Testis (tissue), 2 donors: ENCODE data around the gene CAMTA1.

ENCODE experiments used
- POLR2A ChIP-seq: fragments of 450-650 bp; IDR thresholded peaks from one replicate; pipeline ENCODE4 v1.6.1; 2017; ENCODE audit warnings: antibody characterized with exemption, mild to moderate bottlenecking, moderate library complexity
- TF ChIP-seq, protein P1 (sequence below), 3 experiments: fragments of 450-650 bp in 2 of 3; fragments of 200-600 bp in 1 of 3; sonication (generic) in 1 of 3; IDR thresholded peaks; one replicate each; pipeline ENCODE4 v1.5.1; 2016 to 2019; ENCODE audit warnings: antibody characterized with exemption in 3 of 3, mild to moderate bottlenecking in 2 of 3, moderate library complexity in 1 of 3

DNA sequence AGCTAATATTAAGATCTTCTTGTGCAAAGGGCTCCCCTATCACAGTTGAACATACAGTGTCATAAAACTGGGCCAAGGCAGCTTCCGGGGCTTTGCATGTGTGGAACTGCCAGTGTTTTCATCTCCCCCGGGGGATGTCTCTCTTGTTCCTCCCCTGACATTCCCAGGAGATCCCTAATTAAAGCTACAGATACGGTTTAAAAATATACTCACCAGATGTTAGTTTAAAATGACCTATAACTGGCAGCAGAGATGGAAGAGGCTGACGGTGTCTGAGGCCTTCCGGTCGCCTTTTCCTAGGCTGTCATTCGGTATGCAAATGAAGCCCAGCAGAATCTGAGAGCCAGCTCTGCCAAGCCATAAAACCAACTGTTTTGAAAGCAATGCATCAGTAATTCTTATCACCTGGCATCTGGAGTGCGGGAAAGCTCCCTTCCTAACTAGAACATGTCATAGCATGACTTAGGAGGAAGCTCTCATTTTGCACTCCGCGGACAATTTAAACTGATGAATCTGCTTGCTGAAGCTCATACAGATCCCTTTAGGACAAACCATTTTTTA lies 549.3 kb downstream of the CAMTA1 start:
- TF ChIP-seq, protein P1, sequence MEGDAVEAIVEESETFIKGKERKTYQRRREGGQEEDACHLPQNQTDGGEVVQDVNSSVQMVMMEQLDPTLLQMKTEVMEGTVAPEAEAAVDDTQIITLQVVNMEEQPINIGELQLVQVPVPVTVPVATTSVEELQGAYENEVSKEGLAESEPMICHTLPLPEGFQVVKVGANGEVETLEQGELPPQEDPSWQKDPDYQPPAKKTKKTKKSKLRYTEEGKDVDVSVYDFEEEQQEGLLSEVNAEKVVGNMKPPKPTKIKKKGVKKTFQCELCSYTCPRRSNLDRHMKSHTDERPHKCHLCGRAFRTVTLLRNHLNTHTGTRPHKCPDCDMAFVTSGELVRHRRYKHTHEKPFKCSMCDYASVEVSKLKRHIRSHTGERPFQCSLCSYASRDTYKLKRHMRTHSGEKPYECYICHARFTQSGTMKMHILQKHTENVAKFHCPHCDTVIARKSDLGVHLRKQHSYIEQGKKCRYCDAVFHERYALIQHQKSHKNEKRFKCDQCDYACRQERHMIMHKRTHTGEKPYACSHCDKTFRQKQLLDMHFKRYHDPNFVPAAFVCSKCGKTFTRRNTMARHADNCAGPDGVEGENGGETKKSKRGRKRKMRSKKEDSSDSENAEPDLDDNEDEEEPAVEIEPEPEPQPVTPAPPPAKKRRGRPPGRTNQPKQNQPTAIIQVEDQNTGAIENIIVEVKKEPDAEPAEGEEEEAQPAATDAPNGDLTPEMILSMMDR (IDR thresholded peaks at IDR 0.05), result no peak
- TF ChIP-seq POLR2A, result no peak
